ENCODE data around the gene TMIE. TPM values are rescaled to one million over a fixed set of nuclear protein-coding genes. Genes with fewer than 3 reads are reported as not detected.

TMIE gene, protein sequence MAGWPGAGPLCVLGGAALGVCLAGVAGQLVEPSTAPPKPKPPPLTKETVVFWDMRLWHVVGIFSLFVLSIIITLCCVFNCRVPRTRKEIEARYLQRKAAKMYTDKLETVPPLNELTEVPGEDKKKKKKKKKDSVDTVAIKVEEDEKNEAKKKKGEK
- total RNA-seq, result not detected in 2 replicates

DNA sequence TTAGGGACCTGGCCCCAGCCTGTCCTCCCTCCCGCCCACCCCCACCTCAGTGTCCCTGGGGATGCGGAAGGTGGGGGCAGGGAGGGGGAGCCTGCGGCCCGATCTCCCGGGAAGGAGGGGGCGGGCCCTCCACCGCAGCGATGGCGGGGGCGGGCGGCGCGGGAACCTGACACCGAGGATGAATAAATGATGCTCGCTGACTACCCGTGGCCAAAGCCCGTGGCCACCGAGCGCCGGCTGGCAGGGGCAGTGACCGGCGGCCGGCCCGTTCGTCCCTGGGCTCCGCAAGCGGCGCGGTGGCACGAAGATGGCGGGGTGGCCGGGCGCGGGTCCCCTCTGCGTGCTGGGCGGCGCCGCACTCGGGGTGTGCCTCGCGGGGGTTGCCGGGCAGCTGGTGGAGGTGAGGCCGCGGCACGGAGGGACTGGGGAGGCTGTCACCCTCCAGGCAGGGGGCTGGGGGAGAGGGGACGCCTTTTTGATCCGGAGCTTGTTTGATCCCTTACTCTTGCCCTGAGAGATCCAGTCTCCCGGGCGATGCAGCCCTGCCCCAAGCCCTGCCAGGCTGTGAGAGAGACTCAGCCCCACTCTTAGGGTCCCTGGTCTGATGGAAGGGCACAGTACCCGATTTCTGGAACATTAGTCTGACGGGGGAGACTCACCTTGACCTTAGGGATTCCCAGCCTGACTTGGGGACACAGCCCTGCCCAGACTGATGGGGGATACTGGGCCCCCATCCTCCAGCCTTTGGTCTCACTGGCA lies at the start of gene TMIE:
TMIE (plus strand) TSS at position 212 of the 759 bp plus-strand sequence; CDS start at position 308, 96 bp downstream.
- Mint-ChIP-seq H3K27ac (no peak within 1 kb of the TSS), H3K36me3 (ENCODE audit: low read depth) (no peaks in the 10 kb centered on the region), H3K4me1 (ENCODE audit: low read depth) (peaks cover 1% of the 10 kb centered on the region), H3K4me3 (ENCODE audit: low read depth) (no peak within 1 kb of the TSS), H3K9me3 (no peaks in the 10 kb centered on the region), H3K27me3 (ENCODE audit: low read depth) (peaks cover 27% of the 10 kb centered on the region)
- intact Hi-C loops (cut with micrococcal nuclease), result no loop called here
- DNase-seq (ENCODE audit: low spot score), result no peak

DNA sequence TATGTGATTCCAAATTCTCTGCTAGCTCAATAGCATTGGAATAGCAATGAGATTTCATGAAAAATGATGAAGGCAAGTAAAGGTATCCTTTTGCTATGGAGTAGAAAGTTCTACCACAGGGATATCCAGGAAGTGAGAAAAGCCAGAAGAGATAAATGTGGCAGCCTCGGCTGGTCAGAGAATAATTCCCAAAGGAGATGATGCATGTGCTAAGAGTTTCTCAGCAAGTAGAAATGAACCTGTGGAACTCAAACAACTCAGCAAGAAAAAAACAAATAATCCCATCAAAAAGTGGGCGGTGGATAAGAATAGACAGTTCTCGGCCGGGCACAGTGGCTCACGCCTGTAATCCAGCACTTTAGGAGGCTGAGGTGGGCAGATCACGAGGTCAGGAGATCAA lies 45.9 kb upstream of the TMIE start:
- H3K4me3 Mint-ChIP-seq (ENCODE audit: low read depth), result no peak overlapping the region
- peaks cover 9% of the 10 kb centered on the region for H3K9me3 Mint-ChIP-seq
- H3K27me3 Mint-ChIP-seq (ENCODE audit: low read depth), result peaks cover 12% of the 10 kb centered on the region
- H3K27ac Mint-ChIP-seq, result no peak overlapping the region
- intact Hi-C loops (cut with micrococcal nuclease), result no loop called here
- peaks cover 3% of the 10 kb centered on the region for H3K4me1 Mint-ChIP-seq (ENCODE audit: low read depth)
- DNase-seq (ENCODE audit: low spot score), result no peak
- H3K36me3 Mint-ChIP-seq (ENCODE audit: low read depth), result peaks cover 4% of the 10 kb centered on the region

DNA sequence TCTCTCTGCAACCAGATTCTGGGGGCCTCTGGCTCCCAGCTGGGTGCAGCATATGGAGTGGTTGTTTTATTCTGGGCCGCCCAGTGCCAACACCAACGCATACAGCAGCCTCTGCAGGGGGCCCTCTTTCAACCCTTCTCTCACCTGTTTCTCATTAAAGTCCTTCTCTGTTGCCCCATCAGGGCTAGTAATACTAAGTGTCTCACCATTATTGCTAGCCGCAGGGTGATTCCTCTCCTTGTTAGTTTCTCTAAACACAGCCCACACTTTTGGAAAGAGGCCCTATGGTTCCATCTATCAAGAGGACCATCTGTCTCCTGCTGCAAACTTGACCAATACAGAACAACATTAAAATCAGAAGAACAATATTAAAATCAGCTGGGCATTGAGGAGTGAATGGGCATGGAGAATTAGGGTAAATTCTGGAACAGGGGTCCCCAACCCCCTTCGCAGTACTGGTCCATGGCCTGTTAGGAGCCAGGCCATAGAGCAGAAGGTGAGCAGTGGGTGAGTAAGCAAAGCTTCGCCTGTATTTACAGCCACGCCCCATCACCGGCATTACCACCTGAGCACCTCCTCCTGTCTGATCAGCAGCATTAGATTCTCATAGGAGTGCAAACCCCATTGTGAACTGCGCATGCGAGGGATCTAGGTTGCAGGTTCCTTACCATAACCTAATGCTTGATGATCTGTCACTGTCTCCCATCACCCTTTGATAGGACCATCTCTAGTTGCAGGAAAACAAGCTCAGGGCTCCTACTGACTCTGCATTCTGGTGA lies 44.2 kb upstream of the TMIE start:
- peaks cover 9% of the 10 kb centered on the region for H3K27me3 Mint-ChIP-seq (ENCODE audit: low read depth)
- H3K27ac Mint-ChIP-seq, result no peak overlapping the region
- peaks cover 4% of the 10 kb centered on the region for H3K36me3 Mint-ChIP-seq (ENCODE audit: low read depth)
- H3K9me3 Mint-ChIP-seq, result peaks cover 6% of the 10 kb centered on the region
- DNase-seq (ENCODE audit: low spot score), result no peak
- peaks cover 3% of the 10 kb centered on the region for H3K4me1 Mint-ChIP-seq (ENCODE audit: low read depth)
- intact Hi-C loops (cut with micrococcal nuclease), result no loop called here
- H3K4me3 Mint-ChIP-seq (ENCODE audit: low read depth), result no peak overlapping the region

DNA sequence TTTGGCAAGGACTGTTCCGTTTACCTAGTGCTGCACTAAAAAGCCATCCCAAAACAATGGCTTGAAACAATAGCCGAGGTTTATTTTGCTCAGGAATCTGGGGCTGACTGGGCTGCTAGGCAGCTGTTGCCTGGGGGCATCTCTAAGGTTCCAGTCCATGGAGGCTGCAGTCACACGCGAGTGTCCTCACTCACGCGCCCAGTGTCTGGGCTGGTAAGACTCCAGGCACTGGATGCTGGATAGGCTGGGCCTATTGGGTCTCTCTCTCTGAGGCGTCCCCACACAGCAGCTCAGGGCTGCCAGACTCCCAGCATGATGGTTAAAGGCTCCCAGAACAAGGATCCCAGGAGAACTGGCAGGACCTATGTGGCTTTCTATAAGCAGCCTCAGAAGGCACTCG lies 41.9 kb upstream of the TMIE start:
- Mint-ChIP-seq H3K36me3 (ENCODE audit: low read depth) (no peaks in the 10 kb centered on the region), H3K9me3 (no peaks in the 10 kb centered on the region), H3K4me1 (ENCODE audit: low read depth) (peaks cover 3% of the 10 kb centered on the region), H3K27me3 (ENCODE audit: low read depth) (peaks cover 2% of the 10 kb centered on the region), H3K4me3 (ENCODE audit: low read depth) (no peak overlapping the region), H3K27ac (no peak overlapping the region)
- intact Hi-C loops (cut with micrococcal nuclease), result no loop called here
- DNase-seq (ENCODE audit: low spot score), result no peak

DNA sequence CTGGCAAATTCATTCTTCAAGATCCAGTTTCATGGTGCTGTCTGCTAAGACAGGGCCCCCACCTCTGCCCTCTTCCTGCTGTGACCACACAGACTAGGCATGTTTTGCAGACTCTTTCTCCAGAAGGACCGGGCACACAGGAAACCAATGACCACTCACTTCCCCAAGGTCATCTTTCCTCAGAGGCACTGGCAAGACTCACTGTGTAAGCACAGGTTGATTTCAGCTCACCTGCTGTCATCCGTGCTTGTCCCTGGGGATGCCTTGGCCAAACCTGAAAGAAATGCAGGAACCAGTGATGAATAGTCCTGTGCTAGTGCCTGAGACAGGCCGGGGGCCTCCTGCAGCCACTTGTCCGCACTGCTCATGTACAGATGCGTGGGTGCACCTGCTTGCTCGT lies 41.2 kb upstream of the TMIE start:
- no peaks in the 10 kb centered on the region for H3K9me3 Mint-ChIP-seq
- no peak overlapping the region for H3K27ac Mint-ChIP-seq
- H3K4me3 Mint-ChIP-seq (ENCODE audit: low read depth), result no peak overlapping the region
- no peaks in the 10 kb centered on the region for H3K36me3 Mint-ChIP-seq (ENCODE audit: low read depth)
- intact Hi-C loops (cut with micrococcal nuclease), result no loop called here
- H3K4me1 Mint-ChIP-seq (ENCODE audit: low read depth), result peaks cover 3% of the 10 kb centered on the region
- H3K27me3 Mint-ChIP-seq (ENCODE audit: low read depth), result peaks cover 2% of the 10 kb centered on the region
- DNase-seq (ENCODE audit: low spot score), result no peak

DNA sequence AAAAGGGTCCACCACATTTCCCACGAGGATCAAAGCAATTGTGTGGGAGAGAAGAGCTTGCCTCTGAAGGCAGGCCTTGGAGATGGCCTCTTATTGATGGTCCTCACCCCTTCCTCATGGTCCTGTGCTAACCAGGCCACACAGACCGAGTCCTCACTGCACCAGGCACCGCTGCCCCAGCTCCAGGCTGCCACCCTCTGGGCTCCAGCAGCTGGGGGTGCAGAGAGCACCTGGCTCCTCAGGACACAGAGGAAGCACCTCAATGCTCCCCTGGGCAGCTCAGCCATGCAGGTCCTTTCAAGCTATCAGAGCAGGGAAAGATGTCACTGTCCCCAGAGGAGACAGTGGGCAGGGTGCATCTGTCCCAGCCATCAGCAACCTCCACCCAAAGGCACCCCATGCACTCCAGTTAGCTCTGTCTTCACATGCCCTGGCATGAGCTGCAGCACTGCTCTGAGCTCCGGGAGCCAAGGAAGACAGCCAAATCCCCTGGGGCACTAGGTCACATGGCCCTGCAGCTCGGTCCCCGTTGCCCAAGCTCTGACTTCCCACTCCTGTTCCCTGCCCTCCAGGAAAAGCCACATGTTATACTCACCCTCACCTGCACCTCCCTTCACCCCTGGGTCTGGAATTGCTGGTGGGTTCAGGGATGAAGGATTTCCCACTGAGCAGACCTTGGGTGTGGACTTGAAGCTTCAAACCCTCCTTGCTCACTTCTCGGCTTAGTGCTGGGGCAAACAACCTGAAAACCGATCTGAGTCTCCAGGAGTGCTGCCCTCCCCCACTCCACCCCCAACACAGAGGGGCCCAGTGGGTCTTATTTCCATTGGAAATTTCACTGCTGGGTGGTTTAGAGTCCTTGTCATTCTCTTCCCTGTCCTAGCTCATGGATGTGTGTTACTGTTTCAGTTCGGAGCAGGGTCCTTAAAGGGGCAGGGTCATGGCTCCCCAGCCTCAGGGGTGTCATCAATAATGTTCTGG lies 40.4 kb upstream of the TMIE start:
- Mint-ChIP-seq H3K9me3 (no peaks in the 10 kb centered on the region), H3K27ac (no peak overlapping the region), H3K36me3 (ENCODE audit: low read depth) (no peaks in the 10 kb centered on the region), H3K4me1 (ENCODE audit: low read depth) (peaks cover 3% of the 10 kb centered on the region), H3K4me3 (ENCODE audit: low read depth) (no peak overlapping the region), H3K27me3 (ENCODE audit: low read depth) (peaks cover 2% of the 10 kb centered on the region)
- intact Hi-C loops (cut with micrococcal nuclease), result no loop called here
- DNase-seq (ENCODE audit: low spot score), result no peak

DNA sequence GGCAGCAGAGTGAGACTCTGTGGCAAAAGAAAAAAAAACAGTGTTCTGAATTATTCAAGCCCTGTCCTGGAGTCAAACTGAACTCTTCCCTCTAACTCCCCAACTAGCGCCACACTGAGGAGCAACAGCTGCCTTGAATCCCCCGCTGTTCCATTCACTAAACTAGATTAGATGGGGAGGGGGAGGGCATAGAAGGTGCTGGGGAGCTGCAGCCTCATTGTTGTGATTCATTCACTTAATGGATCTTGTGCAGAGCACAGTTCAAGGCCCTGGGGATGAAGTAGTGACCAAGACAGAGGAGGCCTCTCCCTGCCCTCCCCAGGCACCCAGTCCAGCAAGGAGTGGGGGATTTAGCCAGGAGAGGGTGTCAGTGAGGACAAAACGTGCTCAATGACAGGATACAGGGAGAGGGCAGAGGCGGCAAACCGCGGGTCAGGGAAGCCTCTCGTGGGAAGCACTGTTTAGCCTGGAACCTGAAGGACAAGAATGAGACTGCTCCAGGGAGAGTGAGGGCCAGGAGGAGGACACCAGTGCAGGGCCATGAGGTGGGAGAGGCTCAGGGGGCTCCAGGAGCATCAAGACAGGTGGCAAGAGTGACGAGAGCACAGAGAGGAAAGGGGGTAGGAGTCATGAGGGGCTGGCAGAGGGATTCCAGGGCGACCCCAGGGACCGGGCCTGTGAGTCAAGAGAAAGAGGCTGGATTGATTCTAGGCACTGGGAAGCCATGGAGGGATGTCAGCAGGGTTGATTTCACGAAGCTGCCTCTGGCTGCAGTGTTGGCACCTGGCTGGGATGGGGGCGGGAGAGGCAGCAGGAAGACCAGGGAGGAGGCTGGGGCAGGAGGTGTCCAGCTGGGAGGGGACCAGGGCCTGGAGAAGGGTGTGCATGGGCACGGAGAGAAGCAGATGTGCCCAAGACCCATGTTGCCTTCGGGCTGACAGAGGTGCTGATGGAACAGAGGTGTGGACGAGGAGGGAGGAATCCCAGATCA lies 39.1 kb upstream of the TMIE start:
- no peak overlapping the region for H3K27ac Mint-ChIP-seq
- no peaks in the 10 kb centered on the region for H3K9me3 Mint-ChIP-seq
- H3K4me3 Mint-ChIP-seq (ENCODE audit: low read depth), result no peak overlapping the region
- peaks cover 2% of the 10 kb centered on the region for H3K27me3 Mint-ChIP-seq (ENCODE audit: low read depth)
- intact Hi-C loops (cut with micrococcal nuclease), result no loop called here
- DNase-seq (ENCODE audit: low spot score), result no peak
- no peaks in the 10 kb centered on the region for H3K36me3 Mint-ChIP-seq (ENCODE audit: low read depth)
- peaks cover 3% of the 10 kb centered on the region for H3K4me1 Mint-ChIP-seq (ENCODE audit: low read depth)

DNA sequence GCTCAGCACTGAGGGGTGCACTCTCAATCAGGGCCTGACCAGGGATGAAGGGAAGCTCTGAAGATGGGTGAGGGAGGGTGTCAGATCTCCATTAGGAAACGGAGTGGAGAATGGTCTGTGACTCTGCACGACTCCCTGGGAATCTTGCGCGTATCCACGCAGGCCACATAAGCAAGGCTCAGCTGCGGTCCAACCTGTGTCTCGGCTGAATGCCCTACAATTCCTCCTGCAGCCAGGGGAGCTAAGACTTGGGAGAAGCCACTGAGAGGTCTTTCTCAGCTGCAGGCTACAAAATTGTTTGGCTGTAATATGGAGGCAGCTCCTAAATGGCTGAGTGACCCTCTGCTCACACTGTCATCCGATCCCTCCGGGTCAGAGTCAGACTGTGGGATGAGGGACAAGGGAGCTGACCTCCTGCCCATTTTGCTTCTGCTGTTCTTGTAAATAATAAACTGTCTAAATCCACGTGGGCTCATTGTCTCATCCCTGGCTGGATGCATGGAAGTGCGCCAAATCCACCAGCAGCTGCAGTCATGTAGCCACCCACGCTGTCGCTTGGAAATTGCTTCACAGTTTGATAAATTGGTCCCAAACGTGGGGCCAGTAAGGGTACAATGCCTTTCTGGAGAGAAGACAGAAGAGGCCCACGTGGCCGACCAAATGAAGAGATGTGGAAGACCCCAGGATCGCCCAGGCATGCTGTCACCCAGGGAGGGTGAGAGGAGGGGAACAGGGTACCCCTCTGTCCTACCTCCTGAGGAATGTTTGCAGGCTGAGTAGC lies 38.2 kb upstream of the TMIE start:
- Mint-ChIP-seq H3K27me3 (ENCODE audit: low read depth) (no peaks in the 10 kb centered on the region), H3K9me3 (no peaks in the 10 kb centered on the region), H3K4me1 (ENCODE audit: low read depth) (no peaks in the 10 kb centered on the region), H3K4me3 (ENCODE audit: low read depth) (no peak overlapping the region), H3K27ac (no peak overlapping the region), H3K36me3 (ENCODE audit: low read depth) (no peaks in the 10 kb centered on the region)
- no peak for DNase-seq (ENCODE audit: low spot score)
- intact Hi-C loops (cut with micrococcal nuclease), result no loop called here

DNA sequence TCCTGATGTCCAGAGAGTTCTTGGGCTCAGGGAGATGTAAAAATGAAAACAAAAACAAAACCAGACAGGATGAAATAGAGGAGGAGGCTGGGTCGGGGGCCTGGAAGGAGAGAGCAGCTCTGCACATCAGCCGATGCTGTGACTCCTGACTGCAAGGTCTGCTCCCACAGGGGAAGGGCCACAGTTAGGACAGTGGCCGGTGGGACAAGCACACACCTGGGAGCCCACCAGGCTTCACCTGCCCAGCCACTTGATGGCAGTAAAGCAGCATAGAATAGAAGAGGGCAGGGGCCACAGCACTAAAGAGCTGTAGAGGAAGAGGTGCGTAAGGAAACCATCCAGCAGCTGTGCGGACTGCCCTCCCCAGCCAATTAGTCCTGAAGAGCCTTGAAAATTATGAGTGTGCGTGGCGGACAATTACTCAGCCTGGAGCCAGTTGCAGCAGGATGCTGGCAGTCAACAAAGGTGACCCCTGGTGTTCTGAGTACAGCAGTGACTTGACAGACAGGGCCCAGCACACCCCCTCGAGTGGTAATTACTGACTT lies 37.5 kb upstream of the TMIE start:
- no peaks in the 10 kb centered on the region for H3K9me3 Mint-ChIP-seq
- intact Hi-C loops (cut with micrococcal nuclease), result no loop called here
- DNase-seq (ENCODE audit: low spot score), result no peak
- no peak overlapping the region for H3K4me3 Mint-ChIP-seq (ENCODE audit: low read depth)
- H3K27ac Mint-ChIP-seq, result no peak overlapping the region
- no peaks in the 10 kb centered on the region for H3K27me3 Mint-ChIP-seq (ENCODE audit: low read depth)
- no peaks in the 10 kb centered on the region for H3K36me3 Mint-ChIP-seq (ENCODE audit: low read depth)
- H3K4me1 Mint-ChIP-seq (ENCODE audit: low read depth), result no peaks in the 10 kb centered on the region

DNA sequence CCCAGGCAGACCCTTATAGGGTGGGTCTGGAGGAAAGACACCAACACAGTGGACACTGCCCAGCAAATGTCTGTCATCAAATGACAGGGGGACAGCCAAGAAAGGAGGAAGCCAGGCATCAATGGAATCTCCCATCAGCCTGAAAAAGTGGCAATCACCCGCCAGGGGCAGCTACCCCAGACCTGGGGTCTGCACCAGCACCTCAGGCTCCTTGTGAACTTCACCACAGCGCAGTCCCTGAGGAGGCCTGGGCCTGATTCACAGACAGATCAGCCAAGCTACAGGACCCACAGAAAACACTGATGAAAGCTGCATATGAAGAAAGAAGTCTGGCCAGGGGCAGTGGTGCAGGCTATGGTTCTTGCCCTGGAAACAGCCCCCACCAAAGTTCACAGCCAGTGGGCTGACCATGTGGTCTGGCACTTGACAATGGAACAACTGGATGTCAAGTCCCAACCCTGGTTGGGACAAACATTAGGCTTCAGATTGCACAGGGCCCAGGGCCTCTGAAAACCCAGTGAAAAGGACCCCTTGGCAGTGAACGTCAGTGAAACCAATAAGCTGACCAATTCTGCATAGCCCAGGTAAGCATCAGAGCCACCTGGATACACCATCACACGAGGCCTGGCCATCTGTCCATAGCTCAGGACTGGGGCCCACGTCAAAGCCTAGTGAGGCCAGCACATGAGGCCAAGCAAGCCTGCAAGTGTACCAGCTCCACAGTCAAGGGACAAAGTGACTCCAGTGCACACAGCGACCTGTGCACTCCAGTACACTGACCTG lies 36.8 kb upstream of the TMIE start:
- no peak for DNase-seq (ENCODE audit: low spot score)
- H3K4me1 Mint-ChIP-seq (ENCODE audit: low read depth), result no peaks in the 10 kb centered on the region
- no peaks in the 10 kb centered on the region for H3K9me3 Mint-ChIP-seq
- no peak overlapping the region for H3K4me3 Mint-ChIP-seq (ENCODE audit: low read depth)
- no peak overlapping the region for H3K27ac Mint-ChIP-seq
- H3K27me3 Mint-ChIP-seq (ENCODE audit: low read depth), result no peaks in the 10 kb centered on the region
- H3K36me3 Mint-ChIP-seq (ENCODE audit: low read depth), result no peaks in the 10 kb centered on the region
- intact Hi-C loops (cut with micrococcal nuclease), result no loop called here

All from activated T-helper 2 cell treated with anti-CD3 and anti-CD28 coated beads, Interferon-gamma antibody, Interleukin-2, Interleukin-4, amounts not matched to agents 10 μg/mL and 5 μg/mL and 100 μg/mL, durations not matched to agents 14 hours and 24 hours and 36 hours (primary cell).